ENCODE data around the gene TXNRD3. TPM values are rescaled to one million over a fixed set of nuclear protein-coding genes. Genes with fewer than 3 reads are reported as not detected.
"Not testable (repeated sequence)": the region's sequence is repeated elsewhere in the genome, so short reads cannot be mapped to it uniquely, and the experiment has no call there.

The TXNRD3 gene
- total RNA-seq, 2 experiments from 2014 or later: 1.8 to 2.5 TPM

GRCh38 chr3:126656371-126657134 lies 1.6 kb upstream of the TXNRD3 start:
- POLR2A ChIA-PET: no interaction called here

GRCh38 chr3:126655887-126656286 lies 963 bp upstream of the TXNRD3 start:
- CTCF ChIA-PET: interaction anchor here (0.6 kb wide), 1 partner anchor 36 kb away, joined by 3 read pairs; no protein-coding TSS in a partner anchor
- POLR2A ChIA-PET: no interaction called here

More at GRCh38 chr3:126656371-126657134, 1.6 kb upstream of the TXNRD3 start:
- CTCF ChIA-PET: no interaction called here

GRCh38 chr3:126649556-126650092 lies 5.3 kb downstream of the TXNRD3 start:
- CTCF ChIA-PET: interaction anchor here (1.1 kb wide), 1 partner anchor 30 kb away, joined by 3 read pairs; no protein-coding TSS in a partner anchor
- POLR2A ChIA-PET: interaction anchor here (0.8 kb wide), 1 partner anchor 49 kb away, joined by 7 read pairs; no protein-coding TSS in a partner anchor

GRCh38 chr3:126646674-126647073 lies 8.2 kb downstream of the TXNRD3 start:
- ChIA-PET CTCF (no interaction called here), POLR2A (no interaction called here)

GRCh38 chr3:126644615-126645014 lies 10.3 kb downstream of the TXNRD3 start:
- ChIA-PET POLR2A (no interaction called here), CTCF (no interaction called here)

GRCh38 chr3:126638790-126639189 lies 16.1 kb downstream of the TXNRD3 start:
- ChIA-PET CTCF (no interaction called here), POLR2A (no interaction called here)

GRCh38 chr3:126636436-126636835 lies 18.5 kb downstream of the TXNRD3 start:
- CTCF ChIA-PET: no interaction called here
- POLR2A ChIA-PET: no interaction called here

GRCh38 chr3:126634803-126635202 lies 20.1 kb downstream of the TXNRD3 start:
- CTCF ChIA-PET: interaction anchor here (1.0 kb wide), 1 partner anchor 20 kb away, joined by 3 read pairs; no protein-coding TSS in a partner anchor

GRCh38 chr3:126630020-126630419 lies 24.9 kb downstream of the TXNRD3 start:
- CTCF ChIA-PET: no interaction called here
- POLR2A ChIA-PET: no interaction called here

More at GRCh38 chr3:126634803-126635202, 20.1 kb downstream of the TXNRD3 start:
- POLR2A ChIA-PET: no interaction called here

GRCh38 chr3:126625735-126626134 lies 29.2 kb downstream of the TXNRD3 start:
- POLR2A ChIA-PET: not testable (repeated sequence)

GRCh38 chr3:126622694-126623093 lies 32.2 kb downstream of the TXNRD3 start:
- CTCF ChIA-PET: no interaction called here
- POLR2A ChIA-PET: no interaction called here

More at GRCh38 chr3:126625735-126626134, 29.2 kb downstream of the TXNRD3 start:
- CTCF ChIA-PET: not testable (repeated sequence)

GRCh38 chr3:126621627-126622345 lies 33.1 kb downstream of the TXNRD3 start:
- POLR2A ChIA-PET: no interaction called here
- CTCF ChIA-PET: no interaction called here

- CTCF ChIA-PET: no interaction called here
Observed at GRCh38 chr3:126621171-126621570, 33.8 kb downstream of the TXNRD3 start.

GRCh38 chr3:126620738-126621137 lies 34.2 kb downstream of the TXNRD3 start:
- POLR2A ChIA-PET: no interaction called here
- CTCF ChIA-PET: no interaction called here

More at GRCh38 chr3:126621171-126621570, 33.8 kb downstream of the TXNRD3 start:
- POLR2A ChIA-PET: no interaction called here

GRCh38 chr3:126618760-126619159 lies 36.2 kb downstream of the TXNRD3 start:
- ChIA-PET POLR2A (no interaction called here), CTCF (interaction anchor here (0.6 kb wide), 1 partner anchor 17 kb away, joined by 3 read pairs; no protein-coding TSS in a partner anchor)

GRCh38 chr3:126618021-126618420 lies 36.9 kb downstream of the TXNRD3 start:
- POLR2A ChIA-PET: no interaction called here
- CTCF ChIA-PET: no interaction called here

GRCh38 chr3:126617571-126617970 lies 37.4 kb downstream of the TXNRD3 start:
- ChIA-PET CTCF (no interaction called here), POLR2A (no interaction called here)

GRCh38 chr3:126616931-126617330 lies 38.0 kb downstream of the TXNRD3 start:
- POLR2A ChIA-PET: no interaction called here
- CTCF ChIA-PET: no interaction called here

GRCh38 chr3:126613479-126614188 lies 41.3 kb downstream of the TXNRD3 start:
- CTCF ChIA-PET: no interaction called here
- POLR2A ChIA-PET: no interaction called here

Measured in activated CD8-positive, alpha-beta memory T cell treated with anti-CD3 and anti-CD28 coated beads for 36 hours (primary cell).